ENCODE measurements around the gene CBX7.

Gene CBX7

DNA sequence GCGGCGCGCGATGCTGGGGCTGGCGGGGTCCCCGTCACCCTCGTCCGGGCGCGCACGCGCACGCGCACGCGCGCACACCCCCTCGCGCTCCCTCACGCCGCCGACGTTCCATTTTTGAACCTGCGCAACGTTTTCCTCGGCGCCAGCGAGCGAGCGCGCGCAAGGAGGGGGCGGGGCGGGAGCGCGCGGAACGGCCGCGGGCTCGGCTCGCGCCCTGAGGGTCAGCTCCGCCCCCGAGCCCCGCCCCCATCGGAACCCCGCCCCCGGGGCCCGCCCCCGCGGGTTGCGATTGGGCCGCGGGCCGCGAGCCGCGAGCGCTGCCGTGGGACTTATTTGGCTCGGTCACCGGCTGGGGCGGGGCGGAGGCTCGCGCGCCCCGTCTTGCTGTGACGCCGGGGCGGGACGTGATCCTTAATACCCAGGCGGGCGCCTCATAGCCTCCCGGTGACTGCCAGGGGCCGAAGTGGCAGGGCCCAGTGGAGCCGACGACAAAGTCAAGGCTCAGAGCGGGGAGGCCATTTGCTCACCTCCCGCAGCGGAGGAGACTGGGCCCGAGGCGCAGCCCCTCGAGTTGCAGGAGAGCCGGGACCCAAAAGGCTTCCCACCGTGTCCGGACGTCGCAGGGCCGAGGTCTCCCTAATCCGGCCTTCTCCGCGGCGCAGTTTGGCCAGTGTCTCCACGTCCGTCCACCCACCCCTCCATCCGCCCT lies at the start of gene CBX7:
Gene CBX7 (minus strand): TSS at position 170 of the 709 bp plus-strand sequence. CDS start 236 bp downstream, outside the sequence.
- DNase-seq = peak; percentile 86

DNA sequence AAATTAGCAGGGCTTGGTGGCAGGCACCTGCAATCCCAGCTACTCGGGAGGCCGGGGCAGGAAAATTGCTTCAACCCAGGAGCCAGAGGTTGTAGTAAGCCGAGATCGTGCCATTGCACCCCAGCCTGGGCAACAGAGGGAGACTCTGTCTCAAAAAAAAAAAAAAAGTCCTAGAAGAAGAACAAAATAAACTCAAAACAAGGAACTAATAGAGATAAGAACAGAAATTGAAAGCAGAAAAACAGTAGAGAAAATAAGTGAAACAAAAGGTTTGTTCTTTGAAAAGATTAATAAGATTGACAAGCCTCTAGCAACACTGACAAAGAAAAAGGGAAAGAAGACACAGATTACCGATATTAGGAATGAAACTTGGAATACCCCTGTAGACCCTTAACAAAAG lies 45.1 kb upstream of the CBX7 start:
- no peak for DNase-seq

DNA sequence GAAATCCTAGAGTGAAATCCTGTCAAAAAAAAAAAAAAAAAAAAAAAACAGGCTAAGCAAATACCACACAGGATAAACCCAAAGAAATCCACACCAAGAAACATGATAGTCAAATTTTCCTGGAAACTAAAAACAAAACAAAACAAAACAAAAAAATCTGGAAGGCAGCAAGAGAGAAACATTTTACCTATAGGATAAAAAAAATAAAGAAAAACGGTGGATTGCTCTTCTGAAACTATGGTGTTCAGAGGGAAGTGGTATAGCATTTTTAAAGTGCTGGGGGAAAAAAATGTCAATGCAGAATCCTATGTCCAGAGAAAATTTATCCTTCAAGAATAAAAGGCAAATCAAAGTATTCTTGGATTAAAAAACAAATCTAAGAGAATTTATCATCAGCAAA lies 41.6 kb upstream of the CBX7 start:
- DNase-seq = no peak

DNA sequence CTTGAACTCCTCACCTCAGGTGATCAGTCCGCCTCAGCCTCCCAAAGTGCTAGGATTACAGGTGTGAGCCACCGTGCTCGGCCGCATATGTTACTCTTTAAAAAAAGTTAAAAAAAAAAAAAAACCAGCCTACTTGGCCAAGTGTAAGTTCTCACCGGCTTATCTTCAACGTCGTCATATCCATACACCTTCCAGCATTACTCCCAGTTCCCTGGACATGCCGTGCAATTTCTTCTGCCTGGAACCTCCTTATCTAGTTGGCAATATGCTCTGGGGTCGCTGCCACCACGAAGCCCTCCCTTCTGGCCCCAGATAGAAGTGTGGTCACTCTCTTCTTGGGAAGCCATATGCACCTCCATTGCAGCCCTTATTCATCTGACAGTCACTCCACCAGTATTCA lies 36.3 kb upstream of the CBX7 start:
- no peak for DNase-seq

DNA sequence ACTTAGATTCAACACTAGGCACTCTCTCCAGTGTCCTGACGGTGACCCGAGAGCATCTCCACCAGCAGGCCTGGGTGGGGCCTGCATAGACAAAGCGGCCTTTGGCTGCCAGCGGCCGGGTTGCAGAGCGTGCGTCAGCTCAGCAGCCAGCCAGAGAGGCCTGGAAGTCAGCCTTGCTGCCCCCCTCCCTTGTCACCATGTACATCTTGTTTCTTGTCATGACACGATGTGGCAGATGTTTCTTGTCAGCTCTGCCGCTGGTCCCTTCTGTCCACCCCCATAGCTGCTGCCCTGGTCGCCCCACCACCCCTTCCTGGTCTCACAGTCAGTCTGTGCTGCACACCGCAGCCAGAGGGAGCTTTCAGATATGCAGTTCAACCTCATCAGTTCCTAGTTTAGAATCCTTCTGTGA lies 33.1 kb upstream of the CBX7 start:
- DNase-seq = no peak

DNA sequence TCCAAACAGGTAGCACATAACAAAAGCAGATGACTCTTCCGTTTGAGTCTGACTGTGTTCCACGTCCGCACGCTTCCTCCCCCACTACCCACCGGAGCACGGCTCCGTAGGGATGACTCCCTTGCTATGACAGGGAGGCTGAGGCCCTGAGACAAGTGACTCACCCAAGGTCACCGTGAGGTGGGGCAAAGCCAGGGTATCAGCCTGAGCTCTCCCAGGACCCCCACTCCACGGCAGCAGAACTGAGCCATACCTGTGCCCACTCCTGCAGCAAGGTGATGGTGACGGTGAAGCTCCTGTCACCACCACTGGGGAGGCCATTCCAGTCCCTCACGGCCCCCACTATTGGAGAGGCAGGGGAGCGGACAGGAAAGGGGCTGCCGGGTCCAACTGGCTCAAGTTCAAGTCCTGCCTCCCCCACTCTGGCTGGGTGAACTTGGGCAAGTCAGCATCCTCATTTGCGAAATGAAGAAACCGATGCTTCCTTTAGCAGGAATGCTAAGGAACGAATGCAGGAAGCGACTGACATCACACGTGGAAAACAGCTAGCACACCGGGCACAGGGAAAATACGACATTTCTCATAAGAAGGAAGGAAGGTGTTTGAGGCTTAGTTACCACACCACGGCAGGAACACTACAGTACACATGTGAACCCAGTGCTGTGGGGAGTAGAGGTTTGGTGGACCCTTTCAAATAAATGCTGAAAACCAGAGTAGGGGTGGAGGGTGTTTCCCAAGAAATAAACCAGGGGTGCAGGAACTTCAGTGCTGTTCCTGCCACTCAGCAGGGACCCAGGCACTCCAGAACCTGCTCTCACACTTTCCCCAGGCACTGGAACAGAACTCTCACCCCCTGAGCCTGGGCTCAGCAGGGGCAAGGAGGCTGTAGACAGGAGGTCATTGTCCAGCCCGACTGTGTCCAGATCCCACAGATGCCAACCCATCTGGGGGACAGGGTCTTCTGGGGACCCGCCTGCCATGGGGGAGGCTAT lies 32.4 kb upstream of the CBX7 start:
- DNase-seq = no peak

DNA sequence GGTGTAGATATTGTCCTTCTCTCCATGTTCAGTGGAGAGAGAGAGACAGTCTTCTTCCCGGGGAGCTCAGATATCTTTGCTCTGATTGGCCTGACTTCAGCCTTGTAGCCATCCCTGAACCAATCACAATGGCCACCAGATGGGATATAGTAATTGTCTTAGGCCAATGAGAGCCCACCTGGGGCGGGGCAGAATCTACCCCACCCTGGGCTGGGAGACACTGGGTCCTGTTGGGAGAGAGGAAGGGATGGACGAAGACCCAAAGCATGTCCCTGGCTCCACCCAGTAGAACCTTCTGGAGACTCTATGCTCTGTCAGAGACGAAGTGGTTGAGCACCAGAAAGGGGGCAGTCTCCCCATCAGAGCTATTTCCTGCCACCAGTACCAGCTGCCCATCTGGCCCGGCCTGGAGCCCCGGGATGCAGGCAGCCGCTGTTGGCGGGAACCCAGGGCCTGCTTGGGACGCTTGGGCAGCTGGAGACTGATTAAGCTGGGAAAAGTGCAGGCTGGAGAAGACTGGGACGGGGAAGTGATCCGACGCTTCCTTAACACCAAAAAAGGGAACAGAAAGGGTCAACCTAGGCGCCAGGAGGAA lies 31.6 kb upstream of the CBX7 start:
- no peak for DNase-seq

DNA sequence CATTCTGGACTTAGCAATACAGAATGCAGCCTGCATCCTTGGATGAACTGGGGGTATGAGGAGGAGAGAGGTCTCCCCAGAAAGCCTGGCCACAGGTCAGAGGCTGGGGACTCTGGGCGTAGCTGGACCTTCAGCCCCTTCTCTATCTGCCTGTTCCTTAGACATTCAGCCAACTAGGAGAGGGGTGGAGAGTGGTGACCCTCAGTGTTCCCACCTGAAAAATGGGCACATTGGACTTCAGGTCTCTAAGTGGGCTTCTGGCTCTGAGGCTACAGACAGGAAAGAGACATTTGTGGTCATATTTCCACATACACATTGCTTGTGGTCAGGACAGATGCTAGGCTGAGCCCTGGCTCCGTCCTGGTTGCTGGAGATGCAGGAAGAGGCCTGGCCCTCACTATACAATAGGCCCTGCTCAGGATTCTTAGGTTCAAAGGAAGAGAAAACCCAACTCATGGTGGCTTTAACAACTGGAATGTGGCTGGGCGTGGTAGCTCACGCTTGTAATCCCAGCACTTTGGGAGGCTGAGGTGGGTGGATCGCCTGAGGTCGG lies 30.1 kb upstream of the CBX7 start:
- DNase-seq = no peak

DNA sequence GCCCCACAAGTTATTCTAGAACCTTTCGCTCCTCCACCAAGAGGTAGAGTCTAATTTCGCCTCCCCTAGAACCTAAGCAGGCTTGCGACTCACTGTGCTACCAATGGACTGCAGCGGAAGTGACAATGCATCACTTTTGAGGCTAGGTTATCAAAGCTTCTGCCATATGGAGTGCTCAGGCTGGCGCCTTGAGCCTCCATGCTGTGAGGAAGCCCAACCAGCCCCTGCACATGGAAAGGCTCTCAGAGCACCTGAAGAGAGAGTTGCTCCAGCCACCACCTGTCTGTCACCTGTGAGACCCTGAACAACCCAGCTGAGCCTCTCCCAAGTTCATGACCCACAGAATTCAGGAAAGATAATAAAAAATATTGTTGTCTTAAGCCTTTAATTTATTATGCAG lies 29.3 kb upstream of the CBX7 start:
- no peak for DNase-seq

DNA sequence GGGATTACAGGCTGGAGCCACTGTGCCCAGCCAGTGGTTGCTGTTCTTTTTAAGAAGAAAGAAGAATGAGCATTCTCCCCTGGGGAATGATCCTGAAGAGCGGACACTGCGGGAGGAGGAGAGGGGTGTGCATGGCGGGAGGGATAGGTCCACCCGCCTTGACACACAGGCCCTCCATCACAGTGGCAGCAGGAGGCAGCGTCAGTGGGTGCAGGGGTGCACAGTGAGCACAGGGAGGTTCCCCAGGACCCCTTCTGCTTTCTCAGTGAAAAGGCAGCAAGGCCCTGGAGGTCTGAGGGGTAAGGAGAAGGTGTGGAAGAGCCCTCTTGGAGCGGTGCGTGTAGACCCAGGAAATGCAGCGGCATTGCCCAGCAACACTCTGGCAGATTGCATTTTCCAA lies 28.9 kb upstream of the CBX7 start:
- no peak for DNase-seq

DNA sequence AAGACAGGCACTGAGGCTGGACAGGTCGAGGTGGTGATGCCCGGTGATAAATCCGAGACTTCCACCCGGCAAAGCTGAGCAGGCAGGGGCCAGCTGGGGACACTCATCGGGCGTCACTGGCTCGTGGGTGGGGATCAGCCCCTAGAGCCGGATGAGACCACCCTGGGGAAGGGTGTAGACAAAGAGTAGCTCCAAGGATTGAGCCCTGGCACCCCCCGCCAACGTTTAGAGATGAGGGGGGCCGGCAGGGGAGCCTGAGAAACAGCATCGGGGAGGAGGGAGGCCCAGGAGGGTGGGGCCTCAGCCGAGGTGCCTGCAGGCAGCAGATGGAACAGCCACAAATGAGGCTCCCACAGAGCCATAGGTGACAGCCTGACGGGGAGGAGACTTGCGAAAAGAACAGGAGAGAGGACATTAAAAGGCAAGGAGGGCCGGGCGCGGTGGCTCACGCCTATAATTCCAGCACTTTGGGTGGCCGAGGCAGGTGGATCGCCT lies 27.4 kb upstream of the CBX7 start:
- no peak for DNase-seq

DNA sequence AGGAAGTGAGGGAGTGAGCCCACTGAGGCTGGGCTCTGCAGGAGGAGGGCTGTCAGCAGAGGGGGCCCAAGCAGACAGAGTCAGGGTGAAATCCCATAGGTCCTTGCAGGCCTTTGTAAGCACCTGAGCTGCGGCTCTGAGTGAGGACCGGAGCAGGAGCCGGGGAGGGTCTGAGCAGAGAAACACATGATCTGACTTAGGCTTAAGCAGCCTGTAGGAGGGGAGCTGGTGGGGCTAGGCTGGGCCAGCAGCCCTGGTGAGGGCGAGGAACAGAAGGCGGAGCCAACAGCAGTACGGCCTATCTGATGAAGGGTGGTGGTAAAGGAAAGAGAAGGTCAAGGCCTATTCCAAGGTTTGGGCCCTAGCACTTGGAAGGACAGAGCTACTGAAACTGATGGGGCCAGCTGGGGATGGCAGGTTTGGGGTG lies 26.9 kb upstream of the CBX7 start:
- DNase-seq = no peak

DNA sequence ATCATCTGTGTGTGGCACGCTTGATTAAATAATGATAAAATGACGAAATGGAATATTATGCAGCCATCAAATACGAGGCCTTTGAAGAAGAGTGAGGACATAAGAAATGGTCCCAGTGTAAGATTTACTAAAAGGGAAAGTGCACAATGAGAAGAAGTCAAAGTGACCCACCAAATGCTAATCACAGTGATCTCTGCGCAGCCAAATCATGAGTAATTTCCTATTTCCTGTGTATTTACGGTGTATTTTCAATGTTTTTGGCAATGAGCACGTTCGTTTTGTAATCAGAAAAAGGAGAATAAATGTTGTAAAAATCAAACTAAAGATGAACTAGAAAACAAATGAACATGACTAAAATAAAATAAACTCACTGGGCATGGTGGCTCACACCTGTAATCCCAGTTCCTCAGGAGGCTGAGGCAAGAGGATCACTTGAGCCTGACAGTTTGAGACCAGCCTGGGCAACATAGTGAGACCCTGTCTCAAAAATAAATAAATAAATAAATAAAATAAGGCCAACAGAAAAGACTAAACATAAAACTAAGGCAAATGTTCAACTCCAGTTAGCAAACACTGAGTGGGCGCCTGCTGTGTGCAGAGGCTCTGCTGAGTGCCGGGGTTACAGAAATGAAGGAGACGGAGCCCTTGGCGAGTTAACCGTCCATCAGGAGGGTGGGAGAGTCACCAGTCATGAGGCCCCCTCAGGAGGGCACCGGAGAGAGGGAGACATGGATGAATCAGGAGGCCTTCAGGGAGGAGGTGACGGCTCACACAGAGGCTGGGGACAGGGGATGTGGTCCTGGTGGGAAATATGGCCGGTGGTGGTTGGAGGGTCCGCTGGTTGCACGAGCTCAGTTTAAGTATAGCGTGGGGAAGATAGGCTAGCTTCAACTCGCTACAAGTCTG lies 26.0 kb upstream of the CBX7 start:
- DNase-seq = no peak

DNA sequence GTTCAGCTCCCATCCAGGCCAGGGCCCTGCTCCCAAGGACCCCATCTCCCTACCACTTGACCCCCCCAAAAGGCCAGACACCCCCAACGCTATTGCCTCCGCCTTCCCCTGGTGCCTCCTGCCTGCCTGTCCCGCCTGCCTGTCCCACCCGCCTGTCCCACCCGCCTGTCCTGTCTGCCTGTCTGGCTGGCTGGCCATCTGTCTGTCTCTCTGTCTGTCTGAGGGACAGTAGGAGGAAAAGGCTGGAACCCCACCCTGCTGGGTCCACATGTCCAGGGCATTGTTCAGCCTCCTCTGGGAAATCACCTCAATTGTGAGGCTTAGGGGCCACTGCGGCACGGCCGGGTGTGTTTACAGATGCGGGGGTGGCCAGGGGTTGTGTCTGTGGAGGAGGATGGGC lies 25.3 kb upstream of the CBX7 start:
- DNase-seq = no peak

DNA sequence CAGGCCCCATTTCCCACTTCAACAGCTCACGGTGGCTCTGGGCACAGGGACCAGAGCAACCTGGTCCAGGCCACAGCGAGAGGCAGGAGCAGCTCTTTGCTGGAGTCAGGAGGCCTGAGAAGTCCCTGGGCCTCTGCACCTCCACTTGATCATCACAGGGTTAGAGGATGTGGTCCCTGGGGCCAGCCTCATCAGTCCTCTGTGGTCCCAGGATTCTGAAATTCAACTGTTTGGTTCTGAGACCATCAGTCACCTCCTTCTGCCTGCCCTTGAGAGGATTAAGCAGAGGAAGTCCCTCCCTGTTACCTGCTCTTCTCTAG lies 24.9 kb upstream of the CBX7 start:
- no peak for DNase-seq

DNA sequence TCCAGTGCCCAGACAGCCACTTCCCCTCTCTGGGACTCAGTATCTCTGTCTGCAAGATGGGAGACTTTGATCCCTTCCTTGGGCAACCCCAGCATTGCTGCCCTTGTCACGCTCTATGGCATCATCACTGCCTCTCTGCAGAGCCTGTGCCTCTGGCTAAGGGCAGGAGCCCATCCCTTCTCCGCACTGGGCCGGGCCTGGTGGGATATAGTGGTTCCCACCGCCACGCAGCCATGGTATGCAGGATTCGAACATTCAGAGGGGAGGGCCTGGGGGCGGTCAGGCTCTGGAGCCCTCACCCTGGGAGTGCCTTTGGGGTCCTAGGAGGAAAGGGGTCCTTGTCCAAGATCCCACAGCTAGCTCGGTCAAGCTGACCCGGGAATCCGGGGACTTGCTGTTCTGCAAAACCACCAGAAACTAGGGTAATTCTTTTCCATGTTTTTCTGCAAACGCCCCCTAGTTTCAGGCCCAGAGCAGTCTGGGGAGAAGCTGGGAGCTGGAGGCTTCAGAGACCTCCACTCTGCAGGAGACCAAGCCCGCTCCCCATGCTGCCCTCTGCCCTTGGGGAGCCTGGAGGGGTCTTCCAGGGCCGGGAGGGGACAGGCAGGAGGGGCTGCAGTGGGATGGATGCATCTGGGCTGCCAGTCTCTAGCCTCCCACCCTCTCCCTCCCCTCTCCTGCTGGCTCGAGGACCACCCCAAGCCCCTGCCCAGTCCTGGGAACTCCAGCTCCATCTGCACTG lies 24.4 kb upstream of the CBX7 start:
- DNase-seq = no peak

DNA sequence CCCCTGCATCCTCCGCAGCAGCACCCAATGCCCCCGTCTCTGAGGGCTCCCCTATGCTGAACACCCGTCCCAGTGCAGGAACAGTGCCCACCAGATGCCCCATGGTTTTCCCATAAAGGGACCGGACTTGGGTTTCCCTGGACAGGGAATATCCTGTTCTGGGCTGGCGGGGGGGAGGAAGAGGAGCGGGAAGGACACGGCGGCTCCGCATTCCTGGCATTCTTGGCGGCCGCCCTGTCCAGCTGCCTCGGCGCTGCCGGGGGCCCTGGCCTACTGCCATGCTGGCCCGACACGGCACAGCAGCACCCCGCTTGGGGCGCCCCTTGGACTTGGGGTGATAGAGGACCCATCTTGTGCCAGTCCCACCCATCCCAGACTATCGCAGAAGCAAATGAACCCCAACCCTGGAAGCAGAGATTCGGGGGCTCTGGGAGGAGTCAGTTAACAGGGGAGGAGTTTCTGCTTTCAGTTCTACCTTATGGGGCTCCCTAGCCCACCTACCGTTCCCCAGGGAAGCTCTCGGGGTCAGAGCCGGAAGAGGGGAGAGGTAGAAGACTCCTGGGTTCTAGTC lies 23.7 kb upstream of the CBX7 start:
- DNase-seq = no peak

DNA sequence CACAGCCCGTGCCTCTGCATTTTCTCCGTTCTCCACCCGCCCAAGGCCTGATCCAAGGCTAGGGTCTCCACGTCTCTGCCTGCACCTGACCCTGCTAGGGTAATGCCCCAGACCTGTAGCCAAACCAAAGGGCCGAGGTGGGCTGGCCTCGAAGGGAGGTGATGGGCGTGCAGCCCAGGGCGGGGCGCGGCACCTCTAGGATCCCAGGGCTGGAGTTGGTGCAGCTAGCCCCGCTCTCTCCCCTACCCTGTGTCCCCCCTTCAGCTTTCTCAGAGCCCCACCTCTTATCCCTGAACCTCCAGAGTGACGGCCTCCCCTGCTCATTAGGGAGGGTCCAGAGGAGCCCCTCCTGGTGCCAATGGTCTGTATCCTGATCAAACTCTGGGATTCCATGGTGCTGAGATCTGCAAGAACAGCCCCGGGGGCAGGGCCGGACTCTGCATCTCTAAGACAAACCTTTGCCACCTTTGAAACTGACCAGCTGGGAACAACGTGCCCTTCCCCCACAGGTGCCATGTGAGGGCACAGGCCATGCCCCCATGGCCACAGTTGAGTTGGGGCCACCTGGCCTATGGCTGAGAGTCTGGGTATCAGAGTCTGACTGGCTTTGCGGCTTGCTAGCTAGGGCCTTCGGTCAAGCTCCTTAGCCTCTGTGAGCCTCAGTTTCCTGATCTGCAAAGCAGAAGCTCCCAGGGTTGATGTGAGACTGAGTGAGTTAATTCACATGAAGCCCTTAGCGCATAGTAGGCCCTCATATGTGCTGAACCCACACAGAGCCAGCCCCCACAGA lies 23.1 kb upstream of the CBX7 start:
- no peak for DNase-seq

DNA sequence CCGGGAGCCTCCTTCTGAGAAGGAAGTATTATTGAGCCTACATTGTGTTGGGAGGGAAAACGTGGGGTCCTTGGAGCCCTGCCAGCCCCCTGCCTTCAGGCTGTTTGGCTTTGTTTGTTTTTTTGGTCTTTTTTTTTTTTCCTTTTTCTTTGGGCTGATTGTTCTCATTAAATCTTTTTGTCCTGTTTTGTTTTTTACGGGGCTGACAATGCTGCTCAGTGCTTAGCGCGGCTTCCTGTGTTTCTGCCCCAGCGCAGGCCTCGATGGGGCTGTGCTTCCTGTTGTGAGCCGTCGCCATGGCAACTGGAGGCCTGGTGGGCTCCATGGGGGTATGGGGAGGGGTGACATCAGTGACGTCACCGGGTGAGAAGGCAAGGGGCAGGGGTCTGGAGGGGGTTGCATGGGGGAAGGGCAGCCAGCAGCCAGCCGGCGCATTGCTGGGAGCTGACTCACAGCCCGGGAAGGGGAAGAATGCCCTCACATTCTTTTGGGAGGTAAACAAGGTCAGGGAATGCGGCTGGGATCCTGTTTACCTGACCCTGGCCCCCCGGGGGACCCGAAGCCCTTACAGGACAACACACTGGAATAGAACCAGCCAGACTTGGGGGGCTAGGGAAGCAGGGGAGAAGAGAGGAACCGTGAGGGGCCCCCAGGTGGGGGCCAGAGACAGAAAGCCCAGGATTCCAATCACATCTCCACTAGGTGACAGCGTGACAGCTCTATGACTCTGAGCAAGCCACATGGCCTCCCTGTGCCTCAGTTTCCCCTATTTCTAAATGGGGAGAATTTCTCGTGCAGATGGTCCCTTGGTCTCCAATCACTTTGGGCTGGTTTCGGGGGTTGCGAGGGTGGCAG lies 22.2 kb upstream of the CBX7 start:
- peak; percentile 54 for DNase-seq
